Activated naive CD8-positive, alpha-beta T cell treated with anti-CD3 and anti-CD28 coated beads for 36 hours (primary cell): Measurements from ENCODE around the gene SLC15A3. TPM values are rescaled to one million over a fixed set of nuclear protein-coding genes. Genes with fewer than 3 reads are reported as not detected.

Experiments
- DNase-seq: peaks from one replicate; pipeline ENCODE4 v3.0.0; 2021
- H3K27ac Mint-ChIP-seq: one replicate; pipeline ENCODE4 v1.8.0; 2022; ENCODE audit warnings: mild to moderate bottlenecking, moderate library complexity, mixed read lengths
- H3K27me3 Mint-ChIP-seq: one replicate; pipeline ENCODE4 v1.8.0; 2022; ENCODE audit warnings: mild to moderate bottlenecking, mixed read lengths
- H3K36me3 Mint-ChIP-seq: one replicate; pipeline ENCODE4 v1.8.0; 2021; ENCODE audit warnings: mild to moderate bottlenecking, mixed read lengths
- H3K4me1 Mint-ChIP-seq: one replicate; pipeline ENCODE4 v1.8.0; 2021; ENCODE audit warnings: mixed read lengths
- H3K4me3 Mint-ChIP-seq: one replicate; pipeline ENCODE4 v1.8.0; 2022; ENCODE audit warnings: mild to moderate bottlenecking, moderate library complexity, mixed read lengths
- H3K9me3 Mint-ChIP-seq: one replicate; pipeline ENCODE4 v1.8.0; 2022; ENCODE audit warnings: mixed read lengths
- total RNA-seq, 2 experiments: library from RNA; stranded (reverse); gene quantifications; one replicate each; pipeline ENCODE4 v1.2.3, GENCODE V29; 2021

SLC15A3 gene
- total RNA-seq, 2 experiments from 2014 or later = 6.3 to 6.9 TPM

DNA sequence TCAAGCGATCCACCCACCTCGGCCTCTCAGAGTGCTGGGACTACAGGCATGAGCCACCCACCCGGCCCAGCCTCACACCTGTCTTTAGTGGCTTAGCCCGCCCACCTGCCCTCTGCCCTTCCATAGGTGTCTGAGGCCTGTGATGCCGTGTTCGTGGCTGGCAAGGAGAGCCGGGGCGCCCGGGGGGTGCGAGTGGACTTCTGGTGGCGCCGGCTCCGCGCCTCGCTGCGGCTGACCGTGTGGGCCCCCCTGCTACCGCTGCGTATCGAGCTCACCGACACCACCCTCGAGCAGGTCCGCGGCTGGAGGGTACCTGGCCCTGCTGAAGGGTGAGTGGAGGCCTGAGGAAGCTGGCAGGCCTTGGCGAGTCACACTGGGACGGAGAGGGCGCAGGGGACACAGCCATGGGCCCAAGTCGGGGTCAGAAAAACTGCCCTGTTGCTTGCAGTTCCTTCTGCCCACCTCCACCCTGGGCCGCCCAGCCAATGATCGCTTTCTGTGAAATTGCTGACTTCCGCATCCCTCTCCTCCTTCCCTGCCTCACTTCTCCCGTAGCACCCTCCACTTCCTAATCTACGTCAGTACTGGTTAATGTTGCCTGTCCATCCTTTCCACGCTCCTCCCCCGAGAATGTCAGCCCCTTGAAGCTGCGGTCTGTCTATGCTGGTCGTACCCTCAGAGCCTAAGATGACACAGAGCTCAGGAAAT lies 18.4 kb downstream of the SLC15A3 start:
- Mint-ChIP-seq H3K4me3 (no peak overlapping the region), H3K36me3 (no peaks in the 10 kb centered on the region), H3K9me3 (no peaks in the 10 kb centered on the region), H3K27me3 (peaks cover 5% of the 10 kb centered on the region), H3K27ac (no peak overlapping the region), H3K4me1 (no peaks in the 10 kb centered on the region)
- DNase-seq = no peak

DNA sequence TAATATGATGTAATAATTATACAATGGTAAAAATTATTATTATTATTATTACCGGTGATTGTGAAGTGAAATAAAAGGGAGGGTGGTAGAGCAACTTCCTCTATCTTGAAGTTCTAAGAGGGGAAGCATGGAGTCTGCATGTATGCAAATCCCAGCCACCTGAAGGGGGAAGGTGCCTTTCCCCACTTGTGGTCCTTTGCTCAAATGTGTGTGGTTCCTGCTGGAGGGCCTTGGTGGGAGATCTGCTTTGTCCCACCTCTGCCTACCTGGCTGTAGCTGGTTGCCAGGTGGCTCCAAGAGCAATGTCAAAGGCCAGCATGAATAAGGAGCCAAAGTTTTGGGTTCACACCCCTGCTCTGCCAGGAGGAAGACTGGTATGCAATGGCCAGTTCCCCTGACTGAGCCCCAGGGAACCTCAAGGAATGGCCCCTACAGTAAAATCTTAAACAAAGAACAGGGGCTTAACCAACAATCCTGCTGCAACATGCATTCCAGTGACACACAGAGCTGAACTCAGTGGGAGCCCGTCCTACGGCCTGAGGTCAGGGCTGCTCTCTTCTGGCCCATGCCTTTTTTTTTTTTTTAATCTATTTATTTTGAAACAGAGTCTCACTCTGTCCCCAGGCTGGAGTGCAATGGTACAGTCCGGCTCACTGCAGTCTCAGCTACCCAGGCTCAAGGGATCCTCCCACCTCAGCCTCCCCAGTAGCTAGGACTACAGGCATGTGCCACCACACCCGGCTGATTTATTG lies 19.2 kb downstream of the SLC15A3 start:
- no peak overlapping the region for H3K4me3 Mint-ChIP-seq
- no peak overlapping the region for H3K27ac Mint-ChIP-seq
- H3K9me3 Mint-ChIP-seq = no peaks in the 10 kb centered on the region
- H3K27me3 Mint-ChIP-seq = peaks cover 5% of the 10 kb centered on the region
- H3K4me1 Mint-ChIP-seq = no peaks in the 10 kb centered on the region
- no peak for DNase-seq
- no peaks in the 10 kb centered on the region for H3K36me3 Mint-ChIP-seq

DNA sequence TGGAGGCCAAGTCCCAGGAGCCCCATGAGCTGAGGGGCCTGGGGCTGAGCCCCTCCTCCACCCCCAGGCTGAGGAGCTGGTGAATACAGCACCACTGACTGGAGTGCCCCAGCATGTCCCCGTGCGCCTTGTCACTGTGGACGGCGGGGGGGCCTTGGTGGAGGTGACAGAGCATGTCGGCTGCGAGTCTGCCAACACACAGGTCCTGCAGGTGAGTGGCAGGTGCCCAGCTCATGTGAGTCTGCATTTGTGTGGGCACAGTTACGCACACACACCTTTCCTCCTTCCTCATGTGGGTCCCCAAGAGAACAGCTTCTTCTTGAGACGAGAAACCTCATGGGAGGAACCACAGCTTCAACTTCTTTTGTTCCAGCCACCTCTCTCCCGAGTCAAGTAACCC lies 20.1 kb downstream of the SLC15A3 start:
- no peaks in the 10 kb centered on the region for H3K4me1 Mint-ChIP-seq
- H3K27me3 Mint-ChIP-seq = peaks cover 5% of the 10 kb centered on the region
- H3K27ac Mint-ChIP-seq = no peak overlapping the region
- no peak for DNase-seq
- H3K4me3 Mint-ChIP-seq = no peak overlapping the region
- no peaks in the 10 kb centered on the region for H3K9me3 Mint-ChIP-seq
- H3K36me3 Mint-ChIP-seq = no peaks in the 10 kb centered on the region

DNA sequence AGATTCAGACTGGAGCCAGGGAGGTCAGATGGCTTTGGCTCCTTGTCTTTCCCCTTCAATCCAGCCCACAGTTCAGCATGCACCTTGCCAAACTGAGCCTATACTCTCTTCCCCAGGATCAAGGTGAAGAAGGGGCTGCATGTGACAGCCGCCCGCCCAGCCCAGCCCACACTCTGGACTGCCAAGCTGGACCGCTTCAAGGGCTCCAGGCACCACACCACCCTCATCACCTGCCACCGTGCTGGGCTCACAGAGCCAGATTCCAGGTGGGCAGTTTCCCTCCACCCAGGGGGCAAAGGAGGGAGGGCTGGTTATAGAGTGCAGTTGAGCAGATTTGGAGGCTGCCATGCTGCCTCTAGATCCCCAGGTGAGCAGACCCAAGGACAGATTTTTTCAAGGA lies 21.6 kb downstream of the SLC15A3 start:
- H3K4me1 Mint-ChIP-seq = peaks cover 7% of the 10 kb centered on the region
- peaks cover 12% of the 10 kb centered on the region for H3K27me3 Mint-ChIP-seq
- no peak for DNase-seq

DNA sequence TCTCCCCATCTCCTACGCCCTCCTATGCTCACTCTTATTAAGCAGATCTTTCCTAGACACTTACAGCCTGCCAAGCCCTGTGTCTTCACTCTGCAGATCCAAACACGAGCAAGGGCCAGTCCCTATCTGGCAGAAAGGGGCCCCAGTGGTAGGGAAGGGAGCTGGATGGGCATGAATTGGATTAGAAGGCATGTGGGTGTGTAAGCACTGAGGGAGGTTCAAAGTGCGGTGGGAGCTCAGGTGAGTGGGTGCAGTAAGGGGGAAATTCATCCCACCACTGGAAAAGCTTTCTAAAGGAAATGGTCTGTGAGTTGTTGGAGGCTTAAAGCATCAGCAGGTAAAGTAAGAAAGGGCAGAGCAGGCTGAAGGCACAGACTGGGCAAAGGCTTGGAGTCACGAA lies 22.2 kb downstream of the SLC15A3 start:
- Mint-ChIP-seq H3K27ac (no peak overlapping the region), H3K4me3 (no peak overlapping the region), H3K36me3 (no peaks in the 10 kb centered on the region), H3K27me3 (peaks cover 18% of the 10 kb centered on the region), H3K4me1 (peaks cover 11% of the 10 kb centered on the region), H3K9me3 (no peaks in the 10 kb centered on the region)
- no peak for DNase-seq

More for the DNA sequence above, 21.6 kb downstream of the SLC15A3 start:
- Mint-ChIP-seq H3K9me3 (no peaks in the 10 kb centered on the region), H3K27ac (no peak overlapping the region), H3K36me3 (no peaks in the 10 kb centered on the region), H3K4me3 (no peak overlapping the region)

DNA sequence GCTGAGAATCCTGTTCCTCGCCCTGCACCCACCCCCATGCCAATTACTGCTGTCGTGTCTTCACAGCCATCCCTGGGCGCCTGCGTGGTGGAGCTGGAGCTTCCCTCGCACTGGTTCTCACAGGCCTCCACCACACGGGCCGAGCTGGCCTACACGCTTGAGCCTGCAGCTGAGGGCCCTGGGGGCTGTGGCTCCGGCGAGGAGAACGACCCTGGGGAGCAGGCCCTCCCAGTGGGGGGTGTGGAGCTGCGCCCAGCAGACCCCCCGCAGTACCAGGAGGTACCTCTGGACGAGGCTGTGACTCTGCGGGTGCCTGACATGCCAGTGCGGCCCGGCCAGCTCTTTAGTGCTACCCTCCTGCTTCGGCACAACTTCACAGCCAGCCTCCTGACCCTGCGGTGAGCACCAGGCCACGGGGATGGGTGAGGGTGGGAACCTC lies 23.4 kb downstream of the SLC15A3 start:
- no peaks in the 10 kb centered on the region for H3K9me3 Mint-ChIP-seq
- no peak overlapping the region for H3K4me3 Mint-ChIP-seq
- no peaks in the 10 kb centered on the region for H3K36me3 Mint-ChIP-seq
- no peak for DNase-seq
- H3K27ac Mint-ChIP-seq = no peak overlapping the region
- peaks cover 14% of the 10 kb centered on the region for H3K4me1 Mint-ChIP-seq
- H3K27me3 Mint-ChIP-seq = peaks cover 19% of the 10 kb centered on the region

DNA sequence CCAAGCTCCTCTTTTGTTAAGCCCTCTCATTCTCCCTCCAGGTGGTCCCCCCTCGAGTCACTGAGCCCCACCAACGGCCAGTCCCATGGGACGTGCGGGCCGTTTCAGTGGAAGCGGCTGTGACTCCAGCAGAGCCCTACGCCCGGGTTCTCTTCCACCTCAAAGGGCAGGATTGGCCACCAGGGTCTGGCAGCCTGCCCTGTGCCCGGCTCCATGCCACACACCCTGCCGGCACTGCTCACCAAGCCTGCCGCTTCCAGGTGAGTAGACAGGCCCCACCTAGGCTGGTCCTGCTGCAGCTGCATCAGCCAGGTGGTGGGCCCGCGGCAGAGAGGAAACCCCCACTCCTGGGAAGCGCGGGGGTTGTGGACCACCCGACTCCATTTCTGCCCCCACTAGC lies 24.4 kb downstream of the SLC15A3 start:
- H3K27ac Mint-ChIP-seq = no peak overlapping the region
- no peaks in the 10 kb centered on the region for H3K9me3 Mint-ChIP-seq
- no peak for DNase-seq
- peaks cover 22% of the 10 kb centered on the region for H3K27me3 Mint-ChIP-seq
- no peak overlapping the region for H3K4me3 Mint-ChIP-seq
- H3K36me3 Mint-ChIP-seq = peaks cover 3% of the 10 kb centered on the region
- H3K4me1 Mint-ChIP-seq = peaks cover 14% of the 10 kb centered on the region

DNA sequence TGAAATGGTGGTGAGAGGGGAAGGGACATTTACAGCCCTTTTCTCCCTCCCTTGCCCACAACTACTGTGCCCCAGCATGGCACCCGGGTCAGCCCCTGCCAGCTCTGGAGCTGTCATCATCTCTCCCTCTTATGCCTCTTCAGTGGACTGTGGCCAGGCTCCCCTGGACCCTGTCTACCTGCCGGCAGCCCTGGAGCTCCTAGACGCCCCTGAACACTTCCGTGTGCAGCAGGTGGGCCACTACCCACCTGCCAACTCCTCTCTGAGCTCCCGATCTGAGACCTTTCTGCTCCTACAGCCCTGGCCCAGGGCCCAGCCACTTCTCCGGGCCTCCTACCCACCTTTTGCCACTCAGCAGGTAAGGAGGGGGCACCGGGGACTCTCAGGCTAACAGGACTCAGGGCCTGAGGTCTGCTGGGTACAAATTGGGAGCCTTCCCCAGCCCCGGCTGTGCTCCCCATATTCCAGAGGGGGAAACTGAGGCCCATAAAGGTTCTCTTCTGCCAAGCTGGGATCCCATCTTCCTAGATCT lies 24.8 kb downstream of the SLC15A3 start:
- Mint-ChIP-seq H3K9me3 (no peaks in the 10 kb centered on the region), H3K27me3 (peaks cover 22% of the 10 kb centered on the region), H3K4me3 (no peak overlapping the region), H3K36me3 (peaks cover 8% of the 10 kb centered on the region), H3K27ac (no peak overlapping the region), H3K4me1 (peaks cover 14% of the 10 kb centered on the region)
- DNase-seq = no peak

DNA sequence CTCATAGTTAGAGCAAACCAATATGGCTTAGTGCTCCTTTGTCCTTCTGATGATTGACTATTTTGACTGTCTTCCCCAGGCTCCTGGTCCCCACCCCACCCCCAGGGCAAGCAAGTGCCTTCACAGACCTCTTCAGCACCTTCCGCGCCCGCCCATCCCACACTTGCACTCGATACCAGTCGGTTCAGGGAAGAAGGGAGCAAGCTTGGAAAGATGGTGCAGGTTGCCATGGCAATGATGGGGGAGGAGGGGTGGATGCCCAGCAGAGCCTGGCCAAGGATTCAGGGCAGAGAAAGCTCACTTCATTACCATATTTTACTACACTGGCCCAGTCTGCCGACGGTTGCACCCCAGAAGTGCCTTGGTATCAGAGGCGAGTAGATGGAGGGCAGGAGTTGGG lies 25.5 kb downstream of the SLC15A3 start:
- H3K4me1 Mint-ChIP-seq = peaks cover 14% of the 10 kb centered on the region
- no peak overlapping the region for H3K4me3 Mint-ChIP-seq
- no peak for DNase-seq
- no peak overlapping the region for H3K27ac Mint-ChIP-seq
- H3K9me3 Mint-ChIP-seq = no peaks in the 10 kb centered on the region
- H3K27me3 Mint-ChIP-seq = peaks cover 22% of the 10 kb centered on the region
- H3K36me3 Mint-ChIP-seq = peaks cover 12% of the 10 kb centered on the region

DNA sequence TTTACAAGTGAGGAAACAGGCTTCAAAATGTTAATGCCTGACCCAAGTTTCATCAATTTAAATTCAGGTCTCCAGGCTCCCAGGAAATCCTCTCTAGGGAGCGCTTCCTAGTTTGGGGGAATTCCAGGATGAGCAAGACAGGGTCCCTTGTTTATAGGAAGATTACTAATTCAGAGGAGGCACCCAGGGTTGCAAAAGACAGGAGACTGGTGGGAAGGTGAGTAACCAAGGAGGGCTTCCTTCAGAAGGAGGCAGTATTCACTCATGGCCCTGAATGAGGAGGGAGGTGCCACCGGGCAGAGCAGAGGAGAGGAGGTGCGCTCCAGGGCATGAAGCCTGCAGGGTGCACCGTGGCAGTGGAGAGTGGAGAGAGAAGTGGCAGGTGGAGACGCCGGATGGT lies 26.1 kb downstream of the SLC15A3 start:
- no peak overlapping the region for H3K27ac Mint-ChIP-seq
- no peak overlapping the region for H3K4me3 Mint-ChIP-seq
- no peaks in the 10 kb centered on the region for H3K9me3 Mint-ChIP-seq
- peaks cover 17% of the 10 kb centered on the region for H3K36me3 Mint-ChIP-seq
- peaks cover 14% of the 10 kb centered on the region for H3K4me1 Mint-ChIP-seq
- no peak for DNase-seq
- H3K27me3 Mint-ChIP-seq = peaks cover 20% of the 10 kb centered on the region

DNA sequence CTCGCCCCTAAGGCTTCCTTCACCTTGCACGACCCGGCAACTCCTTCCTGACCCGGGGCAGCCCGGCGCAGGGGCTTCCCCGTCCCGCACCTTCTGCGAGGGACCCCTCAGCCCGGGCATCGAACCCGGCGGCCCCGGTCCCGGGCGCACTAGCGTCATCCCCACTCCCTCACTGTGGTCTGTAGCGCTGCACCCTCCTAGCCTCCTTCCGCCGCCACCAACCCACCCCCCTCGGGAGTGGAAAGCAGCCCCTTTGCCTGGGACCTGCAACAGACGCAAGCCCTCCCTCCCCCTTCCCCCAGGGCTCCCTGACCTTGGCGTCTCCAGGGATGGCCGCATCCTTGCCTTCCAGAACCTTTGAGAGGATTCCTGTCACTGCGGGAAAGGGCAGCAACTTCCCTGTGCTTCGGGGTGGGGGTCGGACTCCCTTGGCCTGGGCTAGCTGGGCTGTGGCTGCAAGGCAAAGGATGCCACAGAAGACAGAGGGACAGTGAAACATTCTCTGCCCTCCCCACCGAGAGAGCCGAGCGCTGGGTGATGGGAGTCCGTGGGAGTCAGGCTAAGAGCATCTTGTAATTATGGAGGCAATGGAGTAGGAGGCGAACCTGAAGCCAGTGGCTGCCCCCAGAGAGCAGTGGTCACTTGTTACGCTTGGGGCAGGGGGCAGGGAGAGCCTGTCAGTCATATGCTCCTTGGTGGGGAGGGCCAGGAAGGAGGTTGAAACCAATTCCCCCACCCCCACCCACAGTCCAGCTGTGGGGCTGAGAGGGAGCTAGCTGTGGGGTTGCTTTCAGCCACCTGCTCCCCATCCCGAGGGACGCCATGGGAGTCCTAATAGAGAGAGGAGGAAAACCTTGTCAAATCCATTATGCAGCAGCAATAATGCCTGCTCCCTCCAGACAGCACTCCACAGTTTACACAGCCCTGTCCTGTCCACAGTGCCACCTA lies 26.8 kb downstream of the SLC15A3 start:
- peaks cover 18% of the 10 kb centered on the region for H3K27me3 Mint-ChIP-seq
- H3K4me3 Mint-ChIP-seq = peak overlapping the region; percentile 33
- peaks cover 24% of the 10 kb centered on the region for H3K36me3 Mint-ChIP-seq
- no peak overlapping the region for H3K27ac Mint-ChIP-seq
- peaks cover 14% of the 10 kb centered on the region for H3K4me1 Mint-ChIP-seq
- no peak for DNase-seq
- no peaks in the 10 kb centered on the region for H3K9me3 Mint-ChIP-seq

DNA sequence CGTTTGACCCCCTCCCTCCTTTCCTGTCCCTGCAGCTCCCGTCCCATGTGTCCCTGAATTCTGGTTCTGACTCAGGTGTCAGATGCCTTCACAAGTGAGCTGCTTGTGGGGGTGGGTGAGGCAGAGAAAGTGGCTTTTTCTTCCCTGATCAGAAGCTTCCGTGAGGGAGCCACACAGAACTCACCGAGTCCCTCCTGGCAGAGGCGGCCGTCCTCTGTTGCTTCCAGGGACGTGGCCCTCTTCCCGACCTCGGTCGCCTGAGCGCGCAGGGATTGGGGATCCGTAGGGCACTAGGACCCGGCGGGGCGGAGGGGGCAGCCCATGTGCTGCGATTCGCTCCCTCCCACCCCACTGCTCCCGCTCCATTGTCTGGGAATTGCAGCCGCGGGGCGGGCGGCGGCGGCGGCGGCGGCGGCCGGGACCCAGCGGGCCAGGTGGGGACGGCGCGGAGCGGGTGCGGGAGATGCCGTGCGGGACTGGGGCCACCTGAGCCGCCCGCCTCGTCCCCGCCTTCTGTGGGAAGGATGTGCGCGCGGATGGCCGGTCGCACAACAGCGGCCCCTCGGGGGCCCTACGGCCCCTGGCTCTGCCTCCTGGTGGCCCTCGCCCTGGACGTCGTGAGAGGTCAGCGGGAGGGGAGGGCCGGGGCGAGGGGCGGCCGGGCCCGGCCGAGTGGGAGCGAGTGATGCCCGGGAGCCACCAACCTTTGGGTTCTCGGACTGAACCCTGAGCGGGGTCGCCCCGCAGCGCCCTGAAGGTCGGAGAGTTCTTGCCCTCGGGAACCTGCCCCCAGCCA lies 27.7 kb downstream of the SLC15A3 start, which contains the start of gene TMEM132A:
TSS of gene TMEM132A (plus strand) at position 351 of the 796 bp plus-strand sequence. CDS start at position 525, 174 bp downstream.
- peaks cover 18% of the 10 kb centered on the region for H3K27me3 Mint-ChIP-seq
- H3K36me3 Mint-ChIP-seq = peaks cover 33% of the 10 kb centered on the region
- H3K4me3 Mint-ChIP-seq = peak within 1 kb of the TSS; percentile 55
- no peak for DNase-seq
- H3K27ac Mint-ChIP-seq = no peak within 1 kb of the TSS
- H3K4me1 Mint-ChIP-seq = peaks cover 19% of the 10 kb centered on the region
- no peaks in the 10 kb centered on the region for H3K9me3 Mint-ChIP-seq

DNA sequence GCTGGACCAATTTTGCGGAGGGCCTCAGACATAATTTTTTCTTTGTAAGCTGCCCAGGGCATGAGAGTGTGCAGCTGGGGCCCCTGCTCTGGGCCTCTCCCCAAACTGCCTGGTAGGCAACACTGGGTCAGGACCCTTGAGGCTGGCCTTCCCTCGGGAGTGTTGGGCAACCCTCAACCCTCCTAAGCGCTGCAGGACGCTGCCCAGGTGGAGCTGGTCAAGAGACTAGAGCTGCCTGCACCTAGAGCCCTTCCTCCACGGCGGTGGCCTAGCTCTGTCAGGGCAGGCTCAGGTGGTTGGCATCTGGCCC lies 28.2 kb downstream of the SLC15A3 start:
- H3K9me3 Mint-ChIP-seq = no peaks in the 10 kb centered on the region
- peaks cover 25% of the 10 kb centered on the region for H3K4me1 Mint-ChIP-seq
- no peak overlapping the region for H3K27ac Mint-ChIP-seq
- H3K4me3 Mint-ChIP-seq = no peak overlapping the region
- peaks cover 33% of the 10 kb centered on the region for H3K36me3 Mint-ChIP-seq
- DNase-seq = no peak
- H3K27me3 Mint-ChIP-seq = peaks cover 18% of the 10 kb centered on the region

DNA sequence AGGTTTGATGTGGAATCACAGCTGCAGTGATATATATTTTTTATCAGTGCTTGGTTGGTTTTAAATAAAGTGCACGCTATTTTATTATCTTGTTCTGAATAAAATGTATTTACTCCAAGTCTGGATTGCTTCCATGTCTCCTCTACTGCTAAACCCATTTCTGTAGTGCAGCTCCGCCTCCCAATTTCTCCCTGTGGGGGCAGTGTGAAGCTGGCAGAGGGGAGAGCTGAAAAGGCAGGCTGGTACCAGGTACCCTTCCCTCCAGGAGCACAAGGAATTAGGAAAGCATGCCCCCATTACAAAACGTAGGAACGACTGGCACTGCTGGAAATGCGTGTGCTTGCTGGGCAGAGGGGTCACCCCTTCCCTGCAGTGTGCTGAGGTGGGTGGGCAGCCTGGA lies 28.6 kb downstream of the SLC15A3 start:
- no peak for DNase-seq
- H3K4me3 Mint-ChIP-seq = no peak overlapping the region
- H3K27me3 Mint-ChIP-seq = peaks cover 18% of the 10 kb centered on the region
- no peak overlapping the region for H3K27ac Mint-ChIP-seq
- H3K4me1 Mint-ChIP-seq = peaks cover 29% of the 10 kb centered on the region
- H3K9me3 Mint-ChIP-seq = no peaks in the 10 kb centered on the region
- H3K36me3 Mint-ChIP-seq = peaks cover 33% of the 10 kb centered on the region
